T-helper 2 cell (primary cell): ENCODE results near the gene GMFB.
"Not testable (repeated sequence)": the region's sequence is repeated elsewhere in the genome, so short reads cannot be mapped to it uniquely, and the experiment has no call there.

ENCODE experiments used
- DNase-seq, 5 experiments: peaks; one replicate each; pipeline versions ENCODE4 v3.0.0 to v3.0.0-alpha.2; 2012 to 2022

Gene GMFB

GRCh38 chr14:54457609-54457996, 31.2 kb downstream of the GMFB start:
- DNase-seq = no peak

DNA sequence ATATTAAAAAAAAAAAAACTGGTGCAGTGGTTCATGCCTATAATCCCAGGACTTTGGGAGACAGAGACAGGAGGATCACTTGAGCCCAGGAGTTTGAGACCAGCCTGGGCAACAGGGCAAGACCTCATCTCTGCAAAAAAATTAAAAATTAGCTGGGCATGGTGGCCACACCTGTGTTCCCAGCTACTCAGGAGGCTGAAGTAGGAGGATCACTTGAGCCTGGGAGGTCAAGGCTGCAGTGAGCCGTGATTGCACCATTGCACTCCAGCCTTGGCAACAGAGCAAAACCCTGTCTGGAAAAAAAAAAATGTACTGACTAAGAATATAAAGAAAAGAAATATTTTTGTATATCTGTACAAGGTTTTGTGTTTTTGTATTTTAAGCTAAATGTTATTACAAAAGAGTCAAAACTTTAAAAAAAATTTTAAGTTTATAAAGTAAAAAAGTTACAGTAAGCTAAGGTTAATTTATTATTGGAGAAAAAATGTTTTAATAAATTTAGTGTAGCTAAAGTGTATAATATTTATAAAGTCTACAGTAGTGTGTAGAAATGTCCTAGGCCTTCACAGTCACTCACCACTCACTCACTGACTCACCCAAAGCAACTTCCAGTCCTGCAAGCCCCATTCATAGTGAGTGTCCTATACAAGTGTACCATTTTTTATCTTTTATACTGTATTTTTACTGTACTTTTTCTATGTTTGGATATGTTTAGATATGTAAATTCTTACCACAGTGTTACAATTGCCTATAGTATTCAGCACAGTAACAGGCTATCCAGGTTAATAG, 31.8 kb downstream of the GMFB start:
- not testable (repeated sequence) for DNase-seq

DNA sequence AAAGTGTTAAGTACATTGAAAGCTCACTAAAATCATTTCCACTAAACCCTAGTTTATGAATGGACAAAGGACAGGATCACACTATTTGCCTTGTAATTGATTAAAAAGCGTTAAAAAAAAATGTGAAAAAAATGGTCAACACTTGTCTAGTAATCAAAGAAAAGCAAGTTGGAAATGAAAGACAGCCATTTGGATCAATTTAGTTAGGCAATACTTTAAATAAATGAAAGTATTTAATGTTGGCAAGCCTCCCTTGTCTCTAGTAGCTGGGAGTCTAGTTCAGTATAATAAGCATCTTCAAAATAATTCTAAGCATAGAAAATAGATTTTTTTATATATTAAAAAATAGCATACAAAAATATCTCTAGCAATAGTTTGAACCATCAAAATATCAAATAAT, 33.4 kb downstream of the GMFB start:
- DNase-seq = no peak

GRCh38 chr14:54453990-54454389, 34.8 kb downstream of the GMFB start:
- not testable (repeated sequence) for DNase-seq

GRCh38 chr14:54453252-54453651, 35.5 kb downstream of the GMFB start:
- no peak for DNase-seq

DNA sequence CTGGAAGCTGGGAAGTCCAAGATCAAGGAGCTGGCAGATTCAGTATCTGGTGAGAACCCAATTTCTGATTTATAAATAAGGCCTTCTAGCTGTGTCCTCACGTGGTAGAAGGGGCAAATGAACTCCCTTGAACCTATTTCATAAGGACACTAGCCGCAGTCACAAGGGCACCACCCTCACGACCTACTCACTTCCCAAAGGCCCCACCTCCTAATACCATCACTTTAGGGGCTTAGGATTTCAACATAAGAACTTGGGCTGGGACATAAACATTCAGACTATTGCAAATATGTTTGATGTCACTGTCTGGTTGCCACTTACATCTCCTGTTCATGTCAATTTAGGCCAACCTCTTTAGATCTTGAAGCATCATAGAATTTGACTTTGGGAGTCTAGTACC, 36.8 kb downstream of the GMFB start:
- no peak for DNase-seq

DNA sequence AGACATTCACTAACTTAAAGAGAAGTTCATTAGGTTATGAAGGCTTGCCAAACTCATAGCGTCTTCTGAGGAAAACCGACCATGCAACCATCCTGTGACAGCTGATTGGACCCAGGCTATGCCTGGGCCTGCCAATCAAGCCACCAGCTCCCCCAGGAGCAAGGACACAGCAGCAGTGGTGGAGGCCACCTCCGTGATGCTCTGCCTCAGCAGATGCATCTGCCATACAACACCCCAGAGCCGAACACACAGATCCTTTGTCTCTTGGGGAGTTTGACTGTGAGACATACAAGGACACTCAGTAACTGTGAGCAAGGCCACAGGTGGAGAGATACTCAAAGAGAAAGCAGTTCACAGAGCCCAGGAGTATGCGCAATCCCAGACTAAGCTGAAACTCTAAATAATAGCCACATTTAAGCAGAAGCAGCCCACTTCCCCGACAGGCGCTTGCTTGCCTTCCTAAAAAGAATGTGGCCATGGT, 37.6 kb downstream of the GMFB start:
- DNase-seq = no peak

GRCh38 chr14:54450535-54450934, 38.2 kb downstream of the GMFB start:
- DNase-seq = no peak

DNA sequence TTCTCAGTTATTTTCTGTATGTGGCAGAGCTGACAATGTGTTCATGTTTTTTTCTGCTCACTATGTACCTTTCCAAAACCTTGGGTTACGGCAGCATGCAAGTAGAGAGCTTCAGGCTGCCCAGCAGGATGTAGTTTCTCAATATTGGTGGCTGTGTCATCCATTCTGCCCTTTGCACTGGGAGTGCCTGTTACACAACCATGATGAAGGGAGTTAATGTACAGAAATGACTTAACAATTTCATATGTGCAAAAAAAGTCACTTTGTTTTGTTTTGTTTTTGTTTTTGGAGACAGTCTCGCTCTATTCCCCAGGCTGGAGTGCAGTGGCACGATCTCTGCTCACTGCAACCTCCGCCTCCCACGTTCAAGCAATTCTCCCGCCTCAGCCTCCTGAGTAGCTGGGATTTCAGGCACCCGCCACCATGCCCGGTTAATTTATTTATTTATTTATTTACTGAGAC, 41.5 kb downstream of the GMFB start:
- DNase-seq = no peak

DNA sequence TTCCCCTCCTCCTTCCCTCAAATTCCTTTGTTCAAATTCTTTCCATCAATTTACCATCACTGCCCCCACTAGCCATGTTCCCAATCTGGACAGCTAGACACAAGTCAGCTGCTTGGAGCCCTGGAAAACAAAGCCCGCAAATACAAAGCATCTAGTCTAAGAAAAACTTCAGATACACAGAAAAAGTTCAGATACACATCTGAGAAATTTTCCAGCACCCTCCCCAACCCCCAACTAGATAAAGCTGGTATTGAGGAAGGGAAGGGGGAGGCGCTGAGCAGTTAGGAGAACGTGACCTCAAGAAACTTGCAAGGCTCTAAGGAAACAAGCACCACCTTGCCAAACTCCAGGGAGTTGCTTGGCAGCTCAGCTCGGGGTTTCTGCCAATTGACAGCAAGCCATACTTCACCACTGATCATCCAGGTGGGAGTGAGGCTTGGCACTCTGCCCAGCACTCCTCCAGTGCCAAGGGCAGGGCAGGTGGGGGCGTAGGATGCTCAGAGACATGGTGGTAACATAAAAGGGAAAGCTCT, 42.6 kb downstream of the GMFB start:
- no peak for DNase-seq

DNA sequence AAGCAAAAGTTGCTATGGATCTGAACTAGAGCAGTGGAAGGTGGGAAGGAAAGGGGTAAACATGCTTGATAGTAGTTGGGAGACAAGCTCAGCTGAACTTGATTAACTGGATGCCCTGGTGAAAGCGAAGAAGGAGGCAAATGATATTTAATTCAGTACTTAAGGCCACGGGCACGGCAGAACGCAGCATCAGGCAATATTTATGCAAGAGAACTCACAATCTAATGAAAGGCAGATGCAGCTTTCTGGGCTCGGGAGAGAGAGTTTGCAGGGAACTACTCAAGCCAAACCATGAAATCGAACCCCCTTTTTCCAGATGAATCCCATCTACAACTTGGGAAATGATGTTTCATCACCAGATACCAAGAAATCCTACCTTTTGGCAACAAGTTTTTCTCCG, 44.1 kb downstream of the GMFB start:
- DNase-seq = no peak

DNA sequence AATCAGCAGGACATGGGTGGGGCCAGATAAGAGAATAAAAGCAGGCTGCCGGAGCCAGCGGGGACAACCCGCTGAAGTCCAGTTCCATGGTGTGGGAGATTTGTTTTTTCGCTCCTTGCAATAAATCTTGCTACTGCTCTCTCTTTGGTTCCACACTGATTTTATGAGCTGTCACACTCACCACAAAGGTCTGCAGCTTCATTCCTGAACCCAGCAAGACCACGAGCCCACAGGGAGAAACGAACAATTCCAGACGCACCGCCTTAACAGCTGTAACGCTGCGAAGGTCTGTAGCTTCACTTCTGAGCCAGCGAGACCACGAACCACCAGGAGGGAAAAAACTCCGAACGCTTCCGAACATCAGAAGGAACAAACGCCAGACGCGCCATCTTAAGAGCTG, 44.8 kb downstream of the GMFB start:
- no peak for DNase-seq

- not testable (repeated sequence) for DNase-seq
These were observed 45.8 kb downstream of the GMFB start for GRCh38 chr14:54442961-54443360.

GRCh38 chr14:54440873-54441868, 47.6 kb downstream of the GMFB start, which contains the start of gene CNIH1:
Gene CNIH1 (minus strand): TSS chr14:54441374. CDS start chr14:54441327, 47 bp downstream.
- DNase-seq = peak; percentile 89 to 96 (median 91)

- no peak for DNase-seq
These were observed 48.3 kb downstream of the GMFB start for GRCh38 chr14:54440476-54440872.

DNA sequence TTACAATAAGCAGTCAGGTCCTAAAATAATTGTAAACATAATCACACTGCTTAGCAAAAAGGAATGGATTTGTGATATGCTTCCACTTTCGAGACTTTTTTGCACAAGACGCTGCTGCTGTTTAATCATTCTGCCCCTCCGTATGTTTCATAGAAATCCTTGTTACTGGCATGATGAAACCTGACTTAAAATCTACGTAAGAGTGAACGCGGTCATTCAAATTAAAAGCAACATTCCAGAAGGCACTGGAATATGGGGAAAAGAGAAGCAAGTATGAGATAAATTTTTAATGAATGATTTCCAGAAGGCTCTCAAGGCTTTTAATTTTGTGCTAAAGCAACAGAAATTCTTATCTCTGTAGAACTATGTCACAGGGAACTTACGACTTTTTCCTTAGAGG, 48.7 kb downstream of the GMFB start:
- no peak for DNase-seq

- DNase-seq = no peak
These were observed 50.1 kb downstream of the GMFB start for GRCh38 chr14:54438703-54439102.

- DNase-seq = not testable (repeated sequence)
These were observed 50.8 kb downstream of the GMFB start for GRCh38 chr14:54437954-54438353.

GRCh38 chr14:54435500-54435981, 53.2 kb downstream of the GMFB start:
- peak in 1 of 5 experiments; percentile 94 for DNase-seq

GRCh38 chr14:54428527-54428926, 60.3 kb downstream of the GMFB start:
- DNase-seq = no peak

- no peak for DNase-seq
These were observed 60.9 kb downstream of the GMFB start for GRCh38 chr14:54427871-54428270.

GRCh38 chr14:54425537-54426274, 63.1 kb downstream of the GMFB start:
- no peak for DNase-seq
